Activated B cell treated with CpG ODN at 0.5 μM for 24 hours (primary cell): Measurements from ENCODE around the gene DDOST. TPM values are rescaled to one million over a fixed set of nuclear protein-coding genes. Genes with fewer than 3 reads are reported as not detected.

Experiments used
- ATAC-seq: fragments of 200-7000 bp; cut with Tn5 transposase; one replicate; pipeline ENCODE4 v1.10.0; 2021; ENCODE audit warnings: low read depth, mild to moderate bottlenecking, moderate library complexity
- CTCF ChIA-PET: fragments of 350-600 bp; sonication (Branson Sonifier 250); formaldehyde crosslinking; loops from one replicate; lab custom pipeline; 2021; ENCODE audit warnings: antibody characterized with exemption; lab: Charles Lee
- POLR2A ChIA-PET: fragments of 350-600 bp; sonication (Branson Sonifier 250); formaldehyde crosslinking; loops from one replicate; lab custom pipeline; 2021; ENCODE audit warnings: antibody characterized with exemption; lab: Charles Lee
- DNase-seq: peaks from one replicate; pipeline ENCODE4 v3.0.0; 2022
- H3K27ac Mint-ChIP-seq: one replicate; pipeline ENCODE4 v1.8.0; 2020; ENCODE audit warnings: mixed read lengths
- H3K27me3 Mint-ChIP-seq: one replicate; pipeline ENCODE4 v1.8.0; 2021; ENCODE audit warnings: mixed read lengths
- H3K36me3 Mint-ChIP-seq: one replicate; pipeline ENCODE4 v1.8.0; 2021; ENCODE audit warnings: low read depth, mixed read lengths
- H3K4me1 Mint-ChIP-seq: one replicate; pipeline ENCODE4 v1.8.0; 2021; ENCODE audit warnings: mixed read lengths
- H3K4me3 Mint-ChIP-seq: one replicate; pipeline ENCODE4 v1.8.0; 2020; ENCODE audit warnings: mild to moderate bottlenecking, mixed read lengths
- H3K9me3 Mint-ChIP-seq: one replicate; pipeline ENCODE4 v1.8.0; 2020; ENCODE audit warnings: mixed read lengths
- intact Hi-C: fragments of 100-400 bp; cut with micrococcal nuclease; formaldehyde crosslinking; loops from one replicate; pipeline ENCODE4 v1.15.1; 2024
- total RNA-seq: library from RNA; stranded (reverse); gene quantifications from 2 replicates; pipeline ENCODE4 v1.2.3, GENCODE V29; 2022
- TF ChIP-seq, protein P1 (sequence below): fragments of 200-600 bp; IDR thresholded peaks from one replicate; pipeline ENCODE4 v1.8.0; 2022; ENCODE audit warnings: antibody characterized with exemption, mild to moderate bottlenecking

Gene DDOST
- total RNA-seq, 1 donor from 2014 or later: 132 TPM

DNA sequence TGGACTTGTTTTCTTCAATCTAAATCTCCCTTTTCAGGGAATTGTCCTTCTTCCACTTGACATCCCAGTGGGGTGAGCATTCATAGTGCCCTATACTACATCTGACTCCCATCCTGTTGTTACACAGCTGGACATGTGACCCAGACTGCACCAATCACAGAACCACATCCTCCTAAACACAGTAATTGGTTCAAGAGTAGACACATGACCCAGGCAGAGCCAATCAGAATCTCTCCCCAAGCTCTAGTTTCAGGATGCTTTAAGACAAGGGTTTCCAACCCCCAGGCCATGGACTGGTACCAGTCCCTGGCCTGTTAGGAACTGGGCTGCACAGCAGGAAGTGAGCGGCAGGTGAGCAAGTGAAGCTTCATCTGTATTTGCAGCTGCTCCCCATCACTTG is 5.6 kb upstream of the DDOST start:
- DNase-seq (no peak), ATAC-seq (no peak)
- Mint-ChIP-seq H3K27me3 (no peaks in the 10 kb centered on the region), H3K4me1 (peaks cover 10% of the 10 kb centered on the region), H3K27ac (no peak overlapping the region), H3K4me3 (no peak overlapping the region), H3K9me3 (no peaks in the 10 kb centered on the region), H3K36me3 (no peaks in the 10 kb centered on the region)
- intact Hi-C loops: no loop called here
- ChIA-PET POLR2A (no interaction called here), CTCF (interaction anchor here (1.1 kb wide), 1 partner anchor 34 kb away, joined by 3 read pairs; the partner anchor contains the start of gene PINK1)
- TF ChIP-seq, protein P1, sequence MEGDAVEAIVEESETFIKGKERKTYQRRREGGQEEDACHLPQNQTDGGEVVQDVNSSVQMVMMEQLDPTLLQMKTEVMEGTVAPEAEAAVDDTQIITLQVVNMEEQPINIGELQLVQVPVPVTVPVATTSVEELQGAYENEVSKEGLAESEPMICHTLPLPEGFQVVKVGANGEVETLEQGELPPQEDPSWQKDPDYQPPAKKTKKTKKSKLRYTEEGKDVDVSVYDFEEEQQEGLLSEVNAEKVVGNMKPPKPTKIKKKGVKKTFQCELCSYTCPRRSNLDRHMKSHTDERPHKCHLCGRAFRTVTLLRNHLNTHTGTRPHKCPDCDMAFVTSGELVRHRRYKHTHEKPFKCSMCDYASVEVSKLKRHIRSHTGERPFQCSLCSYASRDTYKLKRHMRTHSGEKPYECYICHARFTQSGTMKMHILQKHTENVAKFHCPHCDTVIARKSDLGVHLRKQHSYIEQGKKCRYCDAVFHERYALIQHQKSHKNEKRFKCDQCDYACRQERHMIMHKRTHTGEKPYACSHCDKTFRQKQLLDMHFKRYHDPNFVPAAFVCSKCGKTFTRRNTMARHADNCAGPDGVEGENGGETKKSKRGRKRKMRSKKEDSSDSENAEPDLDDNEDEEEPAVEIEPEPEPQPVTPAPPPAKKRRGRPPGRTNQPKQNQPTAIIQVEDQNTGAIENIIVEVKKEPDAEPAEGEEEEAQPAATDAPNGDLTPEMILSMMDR: no peak

DNA sequence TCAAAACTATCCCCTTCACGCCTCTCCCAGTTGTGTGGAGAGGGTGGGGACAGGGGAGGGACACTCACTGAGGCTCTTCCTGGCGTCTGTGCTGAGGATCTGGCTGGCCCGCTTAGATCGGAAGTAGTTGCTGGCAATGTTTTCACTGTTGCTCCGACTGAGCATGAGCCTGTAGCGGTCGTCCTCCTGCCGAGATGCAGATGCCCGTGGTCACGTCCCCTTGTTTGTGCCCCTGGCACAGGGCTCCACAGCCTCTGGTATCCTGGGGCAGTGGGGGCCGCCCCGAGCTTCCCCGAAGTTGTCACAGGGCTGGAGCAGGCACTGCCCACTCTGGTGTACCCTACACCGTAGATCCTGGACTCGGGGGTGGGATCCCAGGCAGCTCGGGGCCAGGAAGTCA is 5.0 kb upstream of the DDOST start:
- Mint-ChIP-seq H3K36me3 (peaks cover 5% of the 10 kb centered on the region), H3K27me3 (no peaks in the 10 kb centered on the region), H3K27ac (no peak overlapping the region), H3K9me3 (no peaks in the 10 kb centered on the region), H3K4me1 (peaks cover 13% of the 10 kb centered on the region), H3K4me3 (no peak overlapping the region)
- DNase-seq (no peak), ATAC-seq (no peak)
- TF ChIP-seq, protein P1: no peak
- ChIA-PET POLR2A (no interaction called here), CTCF (interaction anchor here (0.5 to 1.1 kb wide), 2 partner anchors 26 to 33 kb away, joined by 3 read pairs; partner anchors contain the start of gene PINK1)
- intact Hi-C loops: no loop called here

DNA sequence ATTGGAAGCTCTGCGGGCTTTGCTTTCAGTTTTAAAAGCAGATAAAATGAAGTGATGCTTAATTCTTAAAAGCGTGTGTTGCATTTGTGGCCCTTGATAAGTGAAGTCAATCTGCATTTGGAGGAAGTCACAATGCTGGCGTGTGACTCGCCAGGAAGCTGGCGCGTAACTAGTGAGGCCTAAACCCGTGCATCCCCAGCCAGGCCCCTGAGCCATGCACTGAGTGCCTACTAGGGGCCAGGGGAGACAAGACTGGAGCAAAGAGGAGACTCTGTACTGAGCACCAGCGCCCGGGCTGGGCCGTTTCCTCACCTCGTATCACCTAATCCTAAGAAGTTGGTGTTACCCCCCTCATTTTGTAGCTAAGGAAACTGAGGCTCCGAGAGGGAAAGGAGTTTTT is 4.6 kb upstream of the DDOST start:
- DNase-seq (no peak), ATAC-seq (no peak)
- TF ChIP-seq, protein P1: no peak
- peaks cover 15% of the 10 kb centered on the region for H3K4me1 Mint-ChIP-seq
- CTCF ChIA-PET: interaction anchor here (0.5 kb wide), 1 partner anchor 27 kb away, joined by 3 read pairs; no protein-coding TSS in a partner anchor
- H3K36me3 Mint-ChIP-seq: peaks cover 7% of the 10 kb centered on the region
- no peaks in the 10 kb centered on the region for H3K27me3 Mint-ChIP-seq
- no peak overlapping the region for H3K4me3 Mint-ChIP-seq
- H3K9me3 Mint-ChIP-seq: no peaks in the 10 kb centered on the region
- H3K27ac Mint-ChIP-seq: no peak overlapping the region
- POLR2A ChIA-PET: no interaction called here
- intact Hi-C loops: no loop called here

DNA sequence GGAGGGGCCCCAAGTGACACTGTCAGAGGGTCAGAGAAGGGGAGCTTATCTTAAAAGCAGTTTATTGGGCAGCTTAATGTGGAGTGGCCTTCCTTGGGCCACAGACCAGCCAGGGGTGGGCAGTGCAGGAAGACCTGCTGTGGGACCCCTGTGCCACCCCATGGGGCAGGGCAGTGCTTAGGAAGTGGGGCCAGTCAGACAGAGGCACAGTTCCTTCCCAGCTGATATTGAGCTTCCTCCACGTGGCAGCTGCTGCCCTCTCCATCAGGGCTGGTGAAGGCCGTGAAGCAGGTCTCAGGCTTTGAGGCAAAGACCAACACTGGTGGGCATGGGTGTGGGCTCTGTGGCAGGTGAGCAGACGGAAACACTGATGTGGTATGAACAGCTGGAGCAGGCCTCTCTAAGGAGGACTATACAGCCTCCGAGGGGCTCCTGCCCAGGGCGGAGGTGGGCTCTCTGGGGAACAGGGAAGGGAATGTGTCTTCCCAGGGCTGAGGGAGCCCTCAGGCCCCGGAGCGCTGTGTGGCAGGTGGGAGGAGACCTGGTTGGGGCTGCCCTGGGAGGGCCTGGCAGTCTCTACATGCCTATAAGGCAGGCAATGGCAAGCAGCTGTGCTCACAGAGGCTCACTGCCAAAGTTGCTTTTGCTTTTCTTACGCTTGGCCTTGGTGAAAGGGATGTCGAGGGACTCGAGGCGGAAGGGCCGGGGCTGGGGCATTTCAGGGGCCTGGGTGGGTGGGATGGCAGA is 3.0 kb upstream of the DDOST start:
- H3K36me3 Mint-ChIP-seq: peaks cover 22% of the 10 kb centered on the region
- TF ChIP-seq, protein P1: no peak
- POLR2A ChIA-PET: interaction anchor here (0.7 kb wide), 1 partner anchor 1242 kb away, joined by 4 read pairs; no protein-coding TSS in a partner anchor
- no peak overlapping the region for H3K4me3 Mint-ChIP-seq
- no peaks in the 10 kb centered on the region for H3K27me3 Mint-ChIP-seq
- intact Hi-C loops: no loop called here
- no peaks in the 10 kb centered on the region for H3K9me3 Mint-ChIP-seq
- no peak overlapping the region for H3K27ac Mint-ChIP-seq
- H3K4me1 Mint-ChIP-seq: peaks cover 31% of the 10 kb centered on the region
- ATAC-seq (no peak), DNase-seq (no peak)
- CTCF ChIA-PET: interaction anchor here (1.0 kb wide), 1 partner anchor 33 kb away, joined by 3 read pairs; no protein-coding TSS in a partner anchor

DNA sequence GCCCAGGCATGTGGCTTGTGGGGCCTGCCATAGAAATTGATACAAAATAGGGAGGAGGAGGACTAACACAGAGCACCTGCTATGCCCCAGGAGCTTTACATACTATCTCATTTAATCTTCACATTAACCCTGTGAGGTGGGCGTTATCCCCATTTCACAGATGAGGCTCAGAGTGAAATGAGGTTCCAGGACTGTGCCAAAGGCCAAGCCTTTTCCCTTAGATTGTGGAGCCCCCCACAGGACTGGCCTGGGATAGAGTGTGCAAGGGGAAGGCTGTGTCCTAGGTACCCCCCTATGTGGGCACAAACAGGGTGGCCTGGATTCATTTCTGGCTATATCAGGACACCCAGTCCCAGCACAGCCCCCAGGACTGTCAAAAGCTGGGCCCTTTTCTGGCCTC is 2.2 kb upstream of the DDOST start:
- intact Hi-C loops: no loop called here
- ChIA-PET CTCF (interaction anchor here (1.0 kb wide), 1 partner anchor 32 kb away, joined by 3 read pairs; no protein-coding TSS in a partner anchor), POLR2A (no interaction called here)
- H3K9me3 Mint-ChIP-seq: no peaks in the 10 kb centered on the region
- no peak for ATAC-seq
- no peak overlapping the region for H3K4me3 Mint-ChIP-seq
- TF ChIP-seq, protein P1: no peak
- H3K27ac Mint-ChIP-seq: no peak overlapping the region
- no peaks in the 10 kb centered on the region for H3K27me3 Mint-ChIP-seq
- DNase-seq: no peak
- H3K36me3 Mint-ChIP-seq: peaks cover 28% of the 10 kb centered on the region
- peaks cover 33% of the 10 kb centered on the region for H3K4me1 Mint-ChIP-seq
